PC-3 (cell line): Measurements from ENCODE around the gene LRRC59.

Experiments used
- CTCF ChIP-seq: fragments of 300-600 bp; sonication (generic); conservative IDR thresholded peaks from 2 replicates; pipeline ENCODE4 v1.5.1; 2017; ENCODE audit warnings: antibody characterized with exemption, low read depth, mild to moderate bottlenecking, low read length
- EZH2 ChIP-seq: fragments of 300-600 bp; sonication (generic); IDR thresholded peaks from one replicate; pipeline ENCODE4 v1.6.1; 2017; ENCODE audit warnings: antibody characterized with exemption, mild to moderate bottlenecking, low read length; ENCODE audit not compliant: unreplicated experiment
- EZH2phosphoT487 ChIP-seq: fragments of 300-600 bp; sonication (generic); IDR thresholded peaks from 2 replicates; pipeline ENCODE4 v1.6.1; 2018; ENCODE audit warnings: mild to moderate bottlenecking, antibody characterized with exemption, low read length, borderline replicate concordance

GRCh38 chr17:50375858-50376538, 21.3 kb downstream of the LRRC59 start:
- TF ChIP-seq CTCF (no peak), EZH2 (no peak), EZH2phosphoT487 (no peak)
